ENCODE measurements around the gene MYO16. TPM values are rescaled to one million over a fixed set of nuclear protein-coding genes. Genes with fewer than 3 reads are reported as not detected.

MYO16 gene
- polyA plus RNA-seq, 2 of the 4 experiments (the other 2 are of a cell fraction), result 0.03 to 0.06 TPM

DNA sequence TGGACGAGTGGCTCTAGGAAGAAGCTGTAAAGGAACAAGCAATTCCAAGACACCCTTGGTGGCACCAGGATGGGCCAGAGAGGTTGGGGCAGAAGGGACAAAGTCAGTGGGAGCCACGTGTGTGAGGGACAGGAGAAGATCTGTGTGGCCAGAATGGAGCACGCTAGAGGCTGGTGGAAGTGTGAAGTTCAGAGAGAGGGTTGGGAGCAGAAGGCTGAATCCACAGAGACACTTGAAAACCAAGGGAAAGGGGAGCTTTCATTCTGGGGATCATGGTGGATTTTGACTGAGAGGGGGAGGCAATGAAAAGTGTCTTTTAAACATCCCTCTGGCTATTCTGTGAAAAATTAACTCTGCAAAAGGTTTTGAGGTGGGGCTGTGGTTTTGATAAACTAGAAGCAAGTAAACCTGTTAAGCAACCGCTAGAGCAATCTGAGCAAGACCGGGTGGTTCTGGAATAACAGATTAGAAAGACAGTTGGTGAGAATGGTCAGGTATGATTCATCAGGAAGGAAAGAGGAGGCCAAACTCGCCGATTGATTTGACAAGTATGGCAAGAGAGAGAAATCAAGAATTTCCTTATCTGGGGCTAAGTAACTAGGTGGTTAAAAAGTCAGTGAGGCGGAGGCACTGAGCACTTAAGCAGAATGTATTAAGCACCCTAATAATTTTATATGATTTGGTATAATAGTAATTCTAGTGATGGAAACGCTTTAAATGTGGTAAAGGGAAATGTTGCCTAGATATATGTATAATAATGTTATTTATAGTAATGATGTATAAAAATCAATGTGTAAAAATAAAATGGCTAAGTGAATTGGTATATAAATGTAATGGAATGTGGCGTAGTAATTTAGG is 140.0 kb downstream of the MYO16 start:
- Histone ChIP-seq H3K4me1 (peaks cover 18% of the 10 kb centered on the region), H3K4me2 (peak overlapping the region; percentile 57), H3K9me3 (no peaks in the 10 kb centered on the region), H3K27ac (peak overlapping the region; percentile 61 to 79), H3K4me3 (no peak overlapping the region)
- FAIRE-seq, result no peak
- ChIA-PET CTCF (interaction anchor here (0.6 kb wide), 1 partner anchor 128 kb away, joined by 3 read pairs; no protein-coding TSS in a partner anchor), POLR2A (no interaction called here)
- ATAC-seq, result peak; percentile 70 to 75; a peak in 5 of 6 replicates
- no peak for TF ChIP-seq HOXA7 (CRISPR knock-in tag; IDR thresholded peaks at IDR 0.05)
- TF ChIP-seq RAD21 (conservative IDR thresholded peaks at IDR 0.05 in 1 of 2, IDR thresholded peaks at IDR 0.05 in 1 of 2), result 0 out of 5 replicates have a peak, but pooled peaks of 1 of the 2 experiments have one; percentile 16
- TF ChIP-seq JUN (IDR thresholded peaks at IDR 0.05), result no peak
- peak in 1 of 2 experiments; percentile 31; a peak in 1 of 4 replicates for TF ChIP-seq CEBPB (IDR thresholded peaks at IDR 0.05)
- no peak for TF ChIP-seq NFE2L2 (conservative IDR thresholded peaks at IDR 0.05; ENCODE audit: low read length)
- no peak for TF ChIP-seq HOXB13 (CRISPR knock-in tag; IDR thresholded peaks at IDR 0.05; ENCODE audit: low read depth)
- TF ChIP-seq, protein P1, sequence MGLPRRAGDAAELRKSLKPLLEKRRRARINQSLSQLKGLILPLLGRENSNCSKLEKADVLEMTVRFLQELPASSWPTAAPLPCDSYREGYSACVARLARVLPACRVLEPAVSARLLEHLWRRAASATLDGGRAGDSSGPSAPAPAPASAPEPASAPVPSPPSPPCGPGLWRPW (IDR thresholded peaks at IDR 0.05), result no peak
- TF ChIP-seq, protein P2, sequence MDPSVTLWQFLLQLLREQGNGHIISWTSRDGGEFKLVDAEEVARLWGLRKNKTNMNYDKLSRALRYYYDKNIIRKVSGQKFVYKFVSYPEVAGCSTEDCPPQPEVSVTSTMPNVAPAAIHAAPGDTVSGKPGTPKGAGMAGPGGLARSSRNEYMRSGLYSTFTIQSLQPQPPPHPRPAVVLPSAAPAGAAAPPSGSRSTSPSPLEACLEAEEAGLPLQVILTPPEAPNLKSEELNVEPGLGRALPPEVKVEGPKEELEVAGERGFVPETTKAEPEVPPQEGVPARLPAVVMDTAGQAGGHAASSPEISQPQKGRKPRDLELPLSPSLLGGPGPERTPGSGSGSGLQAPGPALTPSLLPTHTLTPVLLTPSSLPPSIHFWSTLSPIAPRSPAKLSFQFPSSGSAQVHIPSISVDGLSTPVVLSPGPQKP (IDR thresholded peaks at IDR 0.05; ENCODE audit: low read depth, low read length), result no peak
- TF ChIP-seq, protein P3, sequence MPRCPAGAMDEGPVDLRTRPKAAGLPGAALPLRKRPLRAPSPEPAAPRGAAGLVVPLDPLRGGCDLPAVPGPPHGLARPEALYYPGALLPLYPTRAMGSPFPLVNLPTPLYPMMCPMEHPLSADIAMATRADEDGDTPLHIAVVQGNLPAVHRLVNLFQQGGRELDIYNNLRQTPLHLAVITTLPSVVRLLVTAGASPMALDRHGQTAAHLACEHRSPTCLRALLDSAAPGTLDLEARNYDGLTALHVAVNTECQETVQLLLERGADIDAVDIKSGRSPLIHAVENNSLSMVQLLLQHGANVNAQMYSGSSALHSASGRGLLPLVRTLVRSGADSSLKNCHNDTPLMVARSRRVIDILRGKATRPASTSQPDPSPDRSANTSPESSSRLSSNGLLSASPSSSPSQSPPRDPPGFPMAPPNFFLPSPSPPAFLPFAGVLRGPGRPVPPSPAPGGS (IDR thresholded peaks at IDR 0.05), result no peak
- peak; percentile 38 to 66 for DNase-seq (ENCODE audit: low read depth in 1 of 2, low spot score in 1 of 2)
- WGBS (ENCODE audit: missing lambda C conversion rate), result 41% methylated on average over 10 of the region's 10 CpGs

DNA sequence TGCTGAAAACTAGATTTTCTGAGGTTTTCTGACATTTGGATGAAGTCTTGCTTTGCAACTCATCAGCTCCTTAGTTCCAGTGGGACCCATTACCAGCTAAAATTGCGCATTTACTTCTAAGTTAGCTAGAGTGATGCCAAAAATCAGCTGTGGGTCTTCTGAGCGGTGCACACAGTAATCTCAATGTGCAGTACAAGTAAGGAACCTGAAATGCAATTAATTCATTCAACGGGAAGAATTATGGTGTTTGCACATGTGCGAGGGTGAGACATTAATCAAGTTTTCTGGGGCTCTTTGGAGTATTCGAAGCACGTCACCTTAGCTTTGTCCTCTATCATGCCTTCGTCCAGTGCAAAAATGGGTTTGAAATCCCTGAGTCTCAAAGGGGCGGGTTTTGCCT is 146.2 kb downstream of the MYO16 start:
- H3K4me1 ChIP-seq, result peaks cover 19% of the 10 kb centered on the region
- peak overlapping the region in 1 of 2 experiments; percentile 90; a peak in 3 of 6 replicates for H3K27ac ChIP-seq
- 96% methylated on average over 8 of the region's 8 CpGs for WGBS (ENCODE audit: missing lambda C conversion rate)
- ChIA-PET POLR2A (no interaction called here), CTCF (interaction anchor here (0.7 to 2.2 kb wide), 2 partner anchors 119 to 1550 kb away, joined by 3 to 5 read pairs; no protein-coding TSS in a partner anchor)
- FAIRE-seq (no peak), DNase-seq (ENCODE audit: low read depth in 1 of 2, low spot score in 1 of 2) (no peak), ATAC-seq (no peak)
- H3K4me2 ChIP-seq, result no peak overlapping the region
- no peaks in the 10 kb centered on the region for H3K9me3 ChIP-seq
- TF ChIP-seq, protein P2 (IDR thresholded peaks at IDR 0.05; ENCODE audit: low read depth, low read length), result no peak
- no peak for TF ChIP-seq CHD4 (IDR thresholded peaks at IDR 0.05; ENCODE audit: borderline replicate concordance)
- no peak for TF ChIP-seq CBX8 (IDR thresholded peaks at IDR 0.05)
- no peak for TF ChIP-seq CEBPB (IDR thresholded peaks at IDR 0.05)
- no peak overlapping the region for H3K4me3 ChIP-seq

DNA sequence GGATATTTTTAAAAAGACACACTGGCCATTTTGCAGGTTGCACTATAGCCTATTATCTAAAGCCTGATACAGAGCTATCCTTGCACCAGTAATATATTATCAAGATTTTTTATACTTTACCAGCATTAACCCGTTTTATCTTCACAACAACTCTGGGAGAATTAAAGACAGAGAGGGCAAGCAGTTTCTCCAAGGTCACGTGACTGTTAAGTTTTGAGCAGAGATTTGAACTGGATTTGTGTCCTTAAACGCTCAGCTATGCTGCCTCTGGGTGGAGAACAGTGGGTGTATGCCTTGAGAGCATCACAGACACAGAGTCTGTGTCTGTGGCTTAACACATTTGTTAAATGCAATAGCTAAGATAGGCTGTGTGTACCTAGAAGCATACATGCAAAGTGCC is 147.2 kb downstream of the MYO16 start:
- DNase-seq (ENCODE audit: low read depth in 1 of 2, low spot score in 1 of 2) (no peak), FAIRE-seq (no peak), ATAC-seq (no peak)
- no peaks in the 10 kb centered on the region for H3K9me3 ChIP-seq
- H3K27ac ChIP-seq, result peak overlapping the region; percentile 79 to 90
- ChIA-PET POLR2A (no interaction called here), CTCF (interaction anchor here (2.2 kb wide), 1 partner anchor 118 kb away, joined by 5 read pairs; no protein-coding TSS in a partner anchor)
- TF ChIP-seq PHF8 (IDR thresholded peaks at IDR 0.05; ENCODE audit: borderline replicate concordance, low read depth), result no peak
- TF ChIP-seq NPAS2 (CRISPR knock-in tag; IDR thresholded peaks at IDR 0.05; ENCODE audit: borderline replicate concordance), result no peak
- no peak for TF ChIP-seq ZC3H11A (IDR thresholded peaks at IDR 0.05)
- TF ChIP-seq HOXA7 (CRISPR knock-in tag; IDR thresholded peaks at IDR 0.05), result no peak
- H3K4me1 ChIP-seq, result peaks cover 19% of the 10 kb centered on the region
- WGBS (ENCODE audit: missing lambda C conversion rate), result 82% methylated on average over 3 of the region's 3 CpGs
- no peak overlapping the region for H3K4me3 ChIP-seq
- H3K4me2 ChIP-seq, result peak overlapping the region; percentile 74
